ENCODE data around the gene KRTAP10-7. TPM values are rescaled to one million over a fixed set of nuclear protein-coding genes. Genes with fewer than 3 reads are reported as not detected.
"Not testable (repeated sequence)": the region's sequence is repeated elsewhere in the genome, so short reads cannot be mapped to it uniquely, and the experiment has no call there.

The KRTAP10-7 gene
- polyA plus RNA-seq, 4 donors: not detected

GRCh38 chr21:44644878-44645277 lies 44.5 kb downstream of the KRTAP10-7 start:
- H3K27me3 ChIP-seq (ENCODE audit: control insufficient read depth in 3 of 3, insufficient read depth in 3 of 3, low read length in 3 of 3): peaks cover 0 to 2% (median 0%) of the 10 kb centered on the region in 3 donors
- no peak overlapping the region for H3K4me3 ChIP-seq (ENCODE audit: low read depth in 1 of 3, low read length in 3 of 3)
- H3K27ac ChIP-seq (ENCODE audit: low read depth in 1 of 3, low read length in 2 of 3): no peak overlapping the region
- 46 to 49% (median 47%) methylated on average over 2 of the region's 2 CpGs for WGBS, 3 donors
- no peak for FAIRE-seq
- no peak for DNase-seq
- H3K36me3 ChIP-seq (ENCODE audit: control insufficient read depth in 3 of 3, insufficient read depth in 2 of 3, low read depth in 1 of 3, low read length in 3 of 3): no peaks in the 10 kb centered on the region
- no peaks in the 10 kb centered on the region for H3K4me1 ChIP-seq (ENCODE audit: control insufficient read depth in 3 of 3, insufficient read depth in 2 of 3, low read depth in 1 of 3, low read length in 2 of 3)
- H3K9me3 ChIP-seq (ENCODE audit: control insufficient read depth in 2 of 2, insufficient read depth in 1 of 2, low read depth in 1 of 2, low read length in 1 of 2): peaks cover 0 to 10% of the 10 kb centered on the region in 2 donors

- FAIRE-seq; H3K36me3 ChIP-seq (ENCODE audit: control insufficient read depth in 3 of 3, insufficient read depth in 2 of 3, low read depth in 1 of 3, low read length in 3 of 3); DNase-seq; H3K4me1 ChIP-seq (ENCODE audit: control insufficient read depth in 3 of 3, insufficient read depth in 2 of 3, low read depth in 1 of 3, low read length in 2 of 3); H3K27me3 ChIP-seq (ENCODE audit: control insufficient read depth in 3 of 3, insufficient read depth in 3 of 3, low read length in 3 of 3); H3K4me3 ChIP-seq (ENCODE audit: low read depth in 1 of 3, low read length in 3 of 3); H3K27ac ChIP-seq (ENCODE audit: low read depth in 1 of 3, low read length in 2 of 3); H3K9me3 ChIP-seq (ENCODE audit: control insufficient read depth in 2 of 2, insufficient read depth in 1 of 2, low read depth in 1 of 2, low read length in 1 of 2): not testable (repeated sequence)
- 65 to 74% (median 71%) methylated on average over 21 of the region's 21 CpGs for WGBS, 3 donors
Observed at GRCh38 chr21:44646366-44647221, 46.2 kb downstream of the KRTAP10-7 start, which contains the start of gene KRTAP10-11. Gene KRTAP10-11 (plus strand): TSS chr21:44646414. CDS start chr21:44646459, 45 bp downstream.

DNA sequence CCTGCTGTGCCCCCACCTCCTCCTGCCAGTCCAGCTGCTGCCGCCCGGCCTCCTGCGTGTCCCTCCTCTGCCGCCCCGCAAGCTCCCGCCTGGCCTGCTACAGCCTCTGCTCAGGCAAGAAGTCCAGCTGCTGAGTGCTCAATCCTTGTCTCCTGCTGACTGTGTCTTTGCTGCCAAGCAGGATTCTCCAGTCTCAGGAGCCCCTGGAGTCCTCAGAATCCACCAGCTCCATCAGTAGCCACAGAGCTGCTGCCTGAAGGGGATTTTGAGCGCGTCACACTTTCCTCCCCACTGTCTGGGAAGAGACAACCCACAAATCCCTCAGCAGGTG lies 46.8 kb downstream of the KRTAP10-7 start:
- H3K27ac ChIP-seq (ENCODE audit: low read depth in 1 of 3, low read length in 2 of 3): no peak overlapping the region
- H3K4me1 ChIP-seq (ENCODE audit: control insufficient read depth in 3 of 3, insufficient read depth in 2 of 3, low read depth in 1 of 3, low read length in 2 of 3): no peaks in the 10 kb centered on the region
- peaks cover 0 to 5% of the 10 kb centered on the region in 2 donors for H3K9me3 ChIP-seq (ENCODE audit: control insufficient read depth in 2 of 2, insufficient read depth in 1 of 2, low read depth in 1 of 2, low read length in 1 of 2)
- DNase-seq (no peak), FAIRE-seq (no peak)
- peaks cover 0 to 2% (median 0%) of the 10 kb centered on the region in 3 donors for H3K27me3 ChIP-seq (ENCODE audit: control insufficient read depth in 3 of 3, insufficient read depth in 3 of 3, low read length in 3 of 3)
- WGBS, 3 donors: 52 to 63% (median 57%) methylated on average over 8 of the region's 8 CpGs
- no peaks in the 10 kb centered on the region for H3K36me3 ChIP-seq (ENCODE audit: control insufficient read depth in 3 of 3, insufficient read depth in 2 of 3, low read depth in 1 of 3, low read length in 3 of 3)
- no peak overlapping the region for H3K4me3 ChIP-seq (ENCODE audit: low read depth in 1 of 3, low read length in 3 of 3)

DNA sequence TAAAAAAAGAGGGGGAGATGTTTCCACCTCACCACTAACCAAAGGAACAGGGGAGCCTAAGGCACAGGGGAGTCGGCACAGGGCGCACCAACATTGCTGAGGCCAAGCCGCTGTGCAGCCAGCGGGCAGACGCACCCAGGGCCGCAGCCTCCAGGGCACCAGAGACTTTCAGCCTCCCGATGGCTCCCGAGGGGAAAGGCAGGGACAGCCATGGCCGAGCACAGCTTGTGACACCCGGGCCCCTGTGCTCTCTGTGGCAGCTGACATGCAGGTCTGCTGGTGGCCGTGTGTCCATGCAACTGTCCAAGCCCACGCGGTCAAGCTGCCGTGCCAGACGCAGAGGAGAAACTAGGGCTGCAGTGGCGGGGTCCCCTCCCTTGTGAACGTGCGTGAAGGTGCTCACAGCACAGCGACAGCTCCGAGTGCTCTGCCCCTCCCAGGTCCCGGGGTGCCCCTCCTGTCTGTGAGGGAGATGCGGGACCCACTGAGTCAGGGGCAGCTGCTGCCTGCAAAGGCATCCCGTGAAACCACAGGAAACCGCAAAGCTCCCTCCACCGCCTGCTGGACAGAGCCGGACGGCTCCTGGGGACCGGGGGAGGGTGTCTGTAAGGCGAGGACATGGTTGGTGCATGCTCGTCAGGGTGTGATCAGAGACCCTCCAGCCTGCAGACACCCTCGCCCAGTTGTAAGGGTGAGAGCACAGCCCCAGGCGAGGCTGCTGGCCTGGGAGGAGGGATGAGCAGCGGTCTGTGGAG lies 48.3 kb downstream of the KRTAP10-7 start:
- Histone ChIP-seq H3K27me3 (ENCODE audit: control insufficient read depth in 3 of 3, insufficient read depth in 3 of 3, low read length in 3 of 3) (peaks cover 0 to 2% (median 0%) of the 10 kb centered on the region in 3 donors), H3K27ac (ENCODE audit: low read depth in 1 of 3, low read length in 2 of 3) (no peak overlapping the region), H3K4me3 (ENCODE audit: low read depth in 1 of 3, low read length in 3 of 3) (no peak overlapping the region), H3K36me3 (ENCODE audit: control insufficient read depth in 3 of 3, insufficient read depth in 2 of 3, low read depth in 1 of 3, low read length in 3 of 3) (no peaks in the 10 kb centered on the region), H3K4me1 (ENCODE audit: control insufficient read depth in 3 of 3, insufficient read depth in 2 of 3, low read depth in 1 of 3, low read length in 2 of 3) (no peaks in the 10 kb centered on the region), H3K9me3 (ENCODE audit: control insufficient read depth in 2 of 2, insufficient read depth in 1 of 2, low read depth in 1 of 2, low read length in 1 of 2) (peaks cover 0 to 7% of the 10 kb centered on the region in 2 donors)
- FAIRE-seq (no peak), DNase-seq (no peak)
- WGBS, 3 donors: 78 to 79% (median 78%) methylated on average over 29 to 33 of the region's 33 CpGs

- H3K36me3 ChIP-seq (ENCODE audit: control insufficient read depth in 3 of 3, insufficient read depth in 2 of 3, low read depth in 1 of 3, low read length in 3 of 3): no peaks in the 10 kb centered on the region
- H3K4me1 ChIP-seq (ENCODE audit: control insufficient read depth in 3 of 3, insufficient read depth in 2 of 3, low read depth in 1 of 3, low read length in 2 of 3): no peaks in the 10 kb centered on the region
- no peak for DNase-seq
- no peak for FAIRE-seq
- H3K4me3 ChIP-seq (ENCODE audit: low read depth in 1 of 3, low read length in 3 of 3): no peak overlapping the region
- no peak overlapping the region for H3K27ac ChIP-seq (ENCODE audit: low read depth in 1 of 3, low read length in 2 of 3)
- 83 to 85% (median 83%) methylated on average over 18 of the region's 18 CpGs for WGBS, 3 donors
- peaks cover 0 to 3% of the 10 kb centered on the region in 2 donors for H3K9me3 ChIP-seq (ENCODE audit: control insufficient read depth in 2 of 2, insufficient read depth in 1 of 2, low read depth in 1 of 2, low read length in 1 of 2)
- peaks cover 0 to 2% (median 0%) of the 10 kb centered on the region in 3 donors for H3K27me3 ChIP-seq (ENCODE audit: control insufficient read depth in 3 of 3, insufficient read depth in 3 of 3, low read length in 3 of 3)
Observed at GRCh38 chr21:44649521-44650100, 49.2 kb downstream of the KRTAP10-7 start.

DNA sequence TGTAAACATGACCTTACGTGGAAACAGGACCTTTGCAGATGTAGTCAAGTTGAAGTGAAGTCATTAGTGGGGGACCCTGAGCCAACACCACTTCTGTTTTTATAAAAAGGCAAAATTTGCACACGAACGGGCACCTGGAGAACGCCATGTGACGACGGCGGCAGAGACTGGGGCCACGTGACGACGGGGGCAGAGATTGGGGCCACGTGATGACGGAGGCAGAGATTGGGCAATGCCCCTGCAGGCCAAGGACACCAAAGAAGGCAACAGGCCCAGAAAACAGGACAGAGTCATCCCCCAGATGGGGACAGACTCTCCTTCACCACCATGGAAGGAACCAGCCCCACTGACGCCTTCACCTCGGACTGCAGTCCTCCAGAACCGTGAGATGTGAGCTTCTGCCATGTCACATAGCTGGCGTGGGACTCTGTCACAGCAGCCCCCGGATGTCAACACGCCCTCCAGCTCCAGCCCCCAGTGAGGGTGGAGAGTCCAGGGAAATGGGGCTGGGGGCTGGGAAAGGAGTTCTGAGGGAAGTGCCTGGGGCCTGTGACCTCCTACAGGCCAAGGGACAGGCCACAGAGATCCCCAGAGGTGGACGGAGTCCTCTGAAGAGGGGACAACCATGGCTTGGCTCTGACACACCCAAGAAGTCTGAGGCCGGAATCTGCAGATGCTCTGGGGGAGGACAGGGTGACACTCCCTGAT lies 50.0 kb downstream of the KRTAP10-7 start:
- no peaks in the 10 kb centered on the region for H3K36me3 ChIP-seq (ENCODE audit: control insufficient read depth in 3 of 3, insufficient read depth in 2 of 3, low read depth in 1 of 3, low read length in 3 of 3)
- peaks cover 0 to 2% (median 0%) of the 10 kb centered on the region in 3 donors for H3K27me3 ChIP-seq (ENCODE audit: control insufficient read depth in 3 of 3, insufficient read depth in 3 of 3, low read length in 3 of 3)
- FAIRE-seq: no peak
- DNase-seq: no peak
- H3K4me1 ChIP-seq (ENCODE audit: control insufficient read depth in 3 of 3, insufficient read depth in 2 of 3, low read depth in 1 of 3, low read length in 2 of 3): no peaks in the 10 kb centered on the region
- no peak overlapping the region for H3K4me3 ChIP-seq (ENCODE audit: low read depth in 1 of 3, low read length in 3 of 3)
- WGBS, 3 donors: 84 to 91% (median 88%) methylated on average over 20 of the region's 20 CpGs
- H3K27ac ChIP-seq (ENCODE audit: low read depth in 1 of 3, low read length in 2 of 3): no peak overlapping the region
- H3K9me3 ChIP-seq (ENCODE audit: control insufficient read depth in 2 of 2, insufficient read depth in 1 of 2, low read depth in 1 of 2, low read length in 1 of 2): peaks cover 0 to 3% of the 10 kb centered on the region in 2 donors

GRCh38 chr21:44650973-44651675 lies 50.7 kb downstream of the KRTAP10-7 start:
- H3K27me3 ChIP-seq (ENCODE audit: control insufficient read depth in 3 of 3, insufficient read depth in 3 of 3, low read length in 3 of 3): peaks cover 0 to 2% (median 0%) of the 10 kb centered on the region in 3 donors
- no peaks in the 10 kb centered on the region for H3K4me1 ChIP-seq (ENCODE audit: control insufficient read depth in 3 of 3, insufficient read depth in 2 of 3, low read depth in 1 of 3, low read length in 2 of 3)
- DNase-seq (no peak), FAIRE-seq (no peak)
- H3K9me3 ChIP-seq (ENCODE audit: control insufficient read depth in 2 of 2, insufficient read depth in 1 of 2, low read depth in 1 of 2, low read length in 1 of 2): peaks cover 0 to 7% of the 10 kb centered on the region in 2 donors
- 81 to 89% (median 84%) methylated on average over 12 of the region's 12 CpGs for WGBS, 3 donors
- no peak overlapping the region for H3K4me3 ChIP-seq (ENCODE audit: low read depth in 1 of 3, low read length in 3 of 3)
- H3K27ac ChIP-seq (ENCODE audit: low read depth in 1 of 3, low read length in 2 of 3): no peak overlapping the region
- H3K36me3 ChIP-seq (ENCODE audit: control insufficient read depth in 3 of 3, insufficient read depth in 2 of 3, low read depth in 1 of 3, low read length in 3 of 3): no peaks in the 10 kb centered on the region
